HG03460 (cell line): ENCODE measurements around the gene ADAP1.

Source experiments
- ATAC-seq: cut with Tn5 transposase; IDR thresholded peaks from one replicate; pipeline ENCODE4 v1.9.1; 2021; ENCODE audit not compliant: unreplicated experiment

ADAP1 gene

GRCh38 chr7:867406-868188 lies 86.9 kb downstream of the ADAP1 start:
- ATAC-seq = no peak

GRCh38 chr7:867001-867405 lies 87.5 kb downstream of the ADAP1 start:
- no peak for ATAC-seq

GRCh38 chr7:865921-866320 lies 88.6 kb downstream of the ADAP1 start:
- ATAC-seq = no peak

DNA sequence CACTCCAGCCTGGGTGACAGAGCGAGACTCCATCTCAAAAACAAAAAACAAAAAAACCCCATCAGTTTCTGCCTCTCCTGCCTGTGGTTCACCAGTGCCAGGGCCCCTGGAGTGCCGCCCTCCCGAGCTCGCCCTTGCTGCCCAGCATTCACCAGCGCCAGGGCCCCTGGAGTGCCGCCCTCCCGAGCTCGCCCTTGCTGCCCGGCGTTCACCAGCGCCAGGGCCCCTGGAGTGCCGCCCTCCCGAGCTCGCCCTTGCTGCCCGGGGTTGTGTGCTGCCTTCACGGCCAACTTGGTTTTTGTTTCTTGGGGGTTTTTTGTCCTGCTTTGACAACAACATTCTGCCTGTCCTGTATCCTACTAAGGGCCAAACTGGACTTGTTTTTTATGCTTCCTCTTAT lies 91.4 kb downstream of the ADAP1 start:
- no peak for ATAC-seq

DNA sequence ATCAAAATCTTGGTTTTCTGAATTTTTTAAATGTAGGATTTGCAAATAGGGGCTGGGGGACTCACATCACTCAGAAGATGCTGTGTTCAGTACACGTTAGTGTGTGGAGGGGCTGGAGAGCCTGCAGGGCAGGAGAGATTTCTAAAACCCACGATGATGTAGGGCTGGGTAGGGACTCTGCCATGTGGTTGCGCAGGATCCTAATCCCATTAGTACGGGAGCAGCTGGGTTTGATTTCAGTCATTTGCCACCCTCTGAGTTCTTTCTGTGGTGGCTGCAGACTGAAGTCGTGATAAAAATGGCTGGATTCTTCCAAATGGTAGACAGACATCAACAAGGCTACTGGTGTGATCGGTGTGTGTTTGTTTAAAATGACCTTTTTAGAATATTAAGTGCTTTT lies 92.3 kb downstream of the ADAP1 start:
- ATAC-seq = no peak

- no peak for ATAC-seq
Observed at GRCh38 chr7:861222-861621, 93.3 kb downstream of the ADAP1 start.

DNA sequence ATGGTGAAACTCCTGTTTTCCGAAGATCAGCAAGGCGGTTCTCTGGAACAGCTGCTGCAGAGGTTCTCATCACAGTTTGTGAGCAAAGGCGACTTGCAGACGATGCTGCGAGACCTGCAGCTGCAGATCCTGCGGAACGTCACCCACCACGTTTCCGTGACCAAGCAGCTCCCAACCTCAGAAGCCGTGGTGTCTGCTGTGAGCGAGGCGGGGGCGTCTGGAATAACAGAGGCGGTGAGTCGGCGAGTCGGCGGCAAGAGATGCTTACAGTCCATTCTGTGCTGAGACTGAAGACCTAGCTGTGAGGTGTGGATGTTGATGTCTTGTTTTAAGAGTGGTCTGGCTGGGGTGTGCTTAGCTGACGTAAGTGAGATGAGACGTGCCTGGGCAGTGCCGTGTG lies 94.3 kb downstream of the ADAP1 start:
- no peak for ATAC-seq

GRCh38 chr7:859359-860030 lies 95.0 kb downstream of the ADAP1 start:
- no peak for ATAC-seq

DNA sequence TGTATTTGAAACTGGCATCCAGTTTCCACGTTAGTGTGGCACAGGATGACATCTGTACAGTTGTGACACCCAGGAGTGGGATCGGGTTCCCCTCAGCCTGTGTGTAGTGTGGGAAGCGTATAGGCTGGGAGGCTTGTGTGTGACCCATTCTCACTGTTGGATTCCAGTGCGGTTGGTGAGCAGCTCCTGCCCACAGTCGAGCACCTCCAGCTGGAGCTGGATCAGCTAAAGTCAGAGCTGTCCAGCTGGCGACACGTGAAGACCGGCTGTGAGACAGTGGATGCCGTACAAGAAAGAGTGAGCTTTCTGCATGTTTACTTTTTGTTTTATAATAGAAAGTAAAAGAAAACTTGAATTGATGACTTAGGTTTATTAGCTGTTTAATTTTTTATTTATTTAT lies 96.8 kb downstream of the ADAP1 start:
- no peak for ATAC-seq

DNA sequence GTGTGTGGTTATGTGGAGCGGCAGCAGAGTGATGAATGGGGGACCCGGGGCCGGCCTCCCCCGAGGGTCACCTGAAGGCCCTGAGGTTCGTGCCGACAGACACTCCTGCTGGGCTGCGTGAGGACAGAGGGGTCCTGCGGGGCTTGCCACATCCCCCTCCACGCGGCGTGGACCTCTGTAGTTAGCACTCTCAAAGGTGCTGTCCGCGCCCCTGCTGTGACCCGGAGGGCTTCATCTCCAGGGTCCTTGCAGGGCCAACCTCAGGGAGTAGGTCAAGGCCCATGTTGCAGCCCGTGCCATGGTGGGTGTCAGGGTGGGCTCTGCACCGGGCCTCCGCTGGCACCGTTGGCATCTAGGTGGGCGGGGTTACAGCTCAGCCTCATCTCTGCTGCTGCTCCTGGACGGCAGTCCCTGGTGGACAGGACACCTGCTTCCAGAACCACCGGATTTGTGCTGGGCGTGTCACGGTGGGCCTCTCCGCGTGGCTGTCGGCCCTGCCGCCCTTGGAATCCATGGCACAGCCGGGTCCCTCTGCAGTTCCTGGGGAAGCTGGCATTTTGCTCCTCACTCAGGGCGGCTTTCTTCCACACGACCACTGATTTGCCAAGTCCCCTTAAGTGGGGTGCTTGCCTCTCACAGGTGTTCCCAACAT lies 97.9 kb downstream of the ADAP1 start:
- ATAC-seq = no peak

DNA sequence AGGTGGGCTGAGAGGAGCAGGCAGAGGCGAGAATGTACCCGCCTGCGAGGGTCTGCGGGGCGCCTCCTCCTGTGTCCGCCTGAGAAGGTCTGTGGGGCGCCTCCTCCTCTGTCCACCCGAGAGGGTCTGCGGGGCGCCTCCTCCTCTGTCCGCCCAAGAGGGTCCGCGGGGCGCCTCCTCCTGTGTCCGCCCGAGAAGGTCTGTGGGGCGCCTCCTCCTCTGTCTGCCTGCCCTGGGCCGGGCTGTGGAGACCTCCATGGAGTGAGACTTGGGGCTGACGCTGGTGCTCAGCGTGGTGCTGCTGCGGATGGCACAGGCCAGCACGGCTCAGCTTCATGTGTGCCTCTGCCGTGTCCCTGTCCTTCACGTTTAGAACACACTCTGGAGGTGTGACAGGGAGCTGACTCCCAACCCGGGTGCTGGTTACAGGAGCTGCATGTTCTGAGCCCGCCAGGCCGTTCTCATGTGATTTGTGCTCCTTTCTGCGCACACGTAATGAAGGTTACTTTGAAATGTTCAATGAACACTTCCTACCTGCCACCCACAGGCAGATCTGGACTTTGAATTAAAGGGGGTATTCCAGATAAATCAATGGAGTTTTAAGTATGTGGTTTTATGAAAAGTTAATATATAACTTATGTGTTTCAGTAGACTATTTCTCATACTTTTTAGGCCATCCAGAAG lies 98.7 kb downstream of the ADAP1 start:
- no peak for ATAC-seq

DNA sequence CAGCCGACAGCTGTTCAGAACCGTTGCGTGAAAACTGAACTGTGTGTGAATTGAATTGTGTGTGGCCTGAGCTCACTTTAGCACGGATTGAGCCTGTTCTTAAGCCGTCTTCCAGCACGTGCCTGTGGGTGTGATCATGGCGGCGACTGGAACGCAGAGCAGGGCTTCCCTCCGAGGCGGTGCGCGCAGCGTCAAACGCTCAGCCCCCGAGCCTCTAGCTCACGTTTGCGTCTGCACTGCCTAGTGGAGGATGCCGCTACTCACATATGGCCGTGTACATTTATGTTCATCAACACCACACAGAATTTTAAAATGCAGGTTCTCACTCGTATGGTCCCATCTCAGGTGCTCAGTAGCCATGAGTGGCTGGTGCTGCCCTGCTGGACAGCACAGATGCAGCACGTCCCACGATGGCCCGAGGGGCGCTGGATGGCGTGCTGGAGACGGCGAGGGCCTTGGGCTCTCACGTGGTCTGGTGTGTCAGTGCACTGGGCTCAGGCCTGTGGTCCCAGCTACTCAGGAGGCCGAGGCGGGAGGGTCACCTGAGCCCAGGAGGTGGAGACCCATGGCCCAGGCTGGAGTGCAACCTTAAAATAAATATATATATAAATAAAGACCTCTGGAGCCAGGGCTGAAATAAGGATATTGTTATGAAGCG lies 100.2 kb downstream of the ADAP1 start:
- no peak for ATAC-seq

- no peak for ATAC-seq
Observed at GRCh38 chr7:853366-854117, 100.9 kb downstream of the ADAP1 start.

DNA sequence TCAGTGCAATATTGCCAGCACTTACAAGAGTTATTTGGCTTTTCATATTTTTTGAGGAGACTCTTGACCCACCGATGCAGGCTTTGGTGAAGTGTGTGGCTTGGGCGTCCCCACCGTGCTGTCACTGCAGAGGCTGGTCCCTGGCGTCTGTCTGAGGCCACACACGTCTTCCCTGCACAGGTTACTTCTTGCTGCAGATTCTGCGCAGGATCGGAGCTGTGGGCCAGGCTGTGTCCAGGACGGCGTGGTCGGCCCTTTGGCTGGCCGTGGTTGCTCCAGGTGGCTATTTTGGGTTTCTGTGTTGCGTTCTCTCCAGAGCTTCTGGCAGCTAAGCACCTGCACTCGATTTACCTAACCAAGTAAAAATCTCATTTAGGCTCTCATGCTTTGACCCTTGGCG lies 103.3 kb downstream of the ADAP1 start:
- ATAC-seq = no peak

GRCh38 chr7:849781-850180 lies 104.7 kb downstream of the ADAP1 start:
- no peak for ATAC-seq

GRCh38 chr7:849145-849544 lies 105.3 kb downstream of the ADAP1 start:
- ATAC-seq = no peak
